ENCODE results near the gene FGFRL1. TPM values are rescaled to one million over a fixed set of nuclear protein-coding genes. Genes with fewer than 3 reads are reported as not detected.
"Not testable (repeated sequence)": the region's sequence is repeated elsewhere in the genome, so short reads cannot be mapped to it uniquely, and the experiment has no call there.

FGFRL1 gene
- total RNA-seq, 1 experiment from 2014 or later = 28.5 TPM

- DNase-seq (ENCODE audit: low spot score) = no peak
- in situ Hi-C loops (cut with HindIII; ENCODE audit: low sequenced_read_pairs) = no loop called here
Measured at GRCh38 chr4:1044469-1045192, 33.2 kb downstream of the FGFRL1 start.

- in situ Hi-C loops (cut with HindIII; ENCODE audit: low sequenced_read_pairs) = no loop called here
Measured at GRCh38 chr4:1045193-1045594, 33.8 kb downstream of the FGFRL1 start.

GRCh38 chr4:1045595-1046201 is 34.3 kb downstream of the FGFRL1 start:
- in situ Hi-C loops (cut with HindIII; ENCODE audit: low sequenced_read_pairs) = no loop called here
- peak; percentile 46 for DNase-seq (ENCODE audit: low spot score)

More at GRCh38 chr4:1045193-1045594, 33.8 kb downstream of the FGFRL1 start:
- no peak for DNase-seq (ENCODE audit: low spot score)

GRCh38 chr4:1046581-1047011 is 35.2 kb downstream of the FGFRL1 start:
- DNase-seq (ENCODE audit: low spot score) = peak; percentile 87
- in situ Hi-C loops (cut with HindIII; ENCODE audit: low sequenced_read_pairs) = not testable (repeated sequence)

GRCh38 chr4:1047106-1047975 is 35.9 kb downstream of the FGFRL1 start:
- no peak for DNase-seq (ENCODE audit: low spot score)
- in situ Hi-C loops (cut with HindIII; ENCODE audit: low sequenced_read_pairs) = no loop called here

- no peak for DNase-seq (ENCODE audit: low spot score)
- in situ Hi-C loops (cut with HindIII; ENCODE audit: low sequenced_read_pairs) = no loop called here
Measured at GRCh38 chr4:1047976-1048772, 36.7 kb downstream of the FGFRL1 start.

- in situ Hi-C loops (cut with HindIII; ENCODE audit: low sequenced_read_pairs) = no loop called here
- DNase-seq (ENCODE audit: low spot score) = no peak
Measured at GRCh38 chr4:1048773-1049590, 37.6 kb downstream of the FGFRL1 start.

- in situ Hi-C loops (cut with HindIII; ENCODE audit: low sequenced_read_pairs) = no loop called here
- DNase-seq (ENCODE audit: low spot score) = no peak
Measured at GRCh38 chr4:1049591-1049905, 38.1 kb downstream of the FGFRL1 start.

GRCh38 chr4:1050486-1051213 is 39.2 kb downstream of the FGFRL1 start:
- DNase-seq (ENCODE audit: low spot score) = no peak
- in situ Hi-C loops (cut with HindIII; ENCODE audit: low sequenced_read_pairs) = no loop called here

GRCh38 chr4:1051472-1051871 is 40.0 kb downstream of the FGFRL1 start:
- in situ Hi-C loops (cut with HindIII; ENCODE audit: low sequenced_read_pairs) = no loop called here
- DNase-seq (ENCODE audit: low spot score) = no peak

- in situ Hi-C loops (cut with HindIII; ENCODE audit: low sequenced_read_pairs) = no loop called here
- DNase-seq (ENCODE audit: low spot score) = no peak
Measured at GRCh38 chr4:1052231-1052671, 40.8 kb downstream of the FGFRL1 start.

GRCh38 chr4:1053080-1053661 is 41.7 kb downstream of the FGFRL1 start:
- no peak for DNase-seq (ENCODE audit: low spot score)
- in situ Hi-C loops (cut with HindIII; ENCODE audit: low sequenced_read_pairs) = no loop called here

GRCh38 chr4:1053891-1054290 is 42.5 kb downstream of the FGFRL1 start:
- in situ Hi-C loops (cut with HindIII; ENCODE audit: low sequenced_read_pairs); DNase-seq (ENCODE audit: low spot score): not testable (repeated sequence)

GRCh38 chr4:1054696-1055242 is 43.3 kb downstream of the FGFRL1 start:
- DNase-seq (ENCODE audit: low spot score); in situ Hi-C loops (cut with HindIII; ENCODE audit: low sequenced_read_pairs): not testable (repeated sequence)

GRCh38 chr4:1055243-1055701 is 43.8 kb downstream of the FGFRL1 start:
- DNase-seq (ENCODE audit: low spot score); in situ Hi-C loops (cut with HindIII; ENCODE audit: low sequenced_read_pairs): not testable (repeated sequence)

- no peak for DNase-seq (ENCODE audit: low spot score)
- in situ Hi-C loops (cut with HindIII; ENCODE audit: low sequenced_read_pairs) = no loop called here
Measured at GRCh38 chr4:1055721-1056590, 44.5 kb downstream of the FGFRL1 start.

All from G401 (cell line).